CD4-positive, alpha-beta T cell treated with Interleukin-4 for 4 hours (primary cell): Measurements from ENCODE around the gene SRPX2.

Experiments
- DNase-seq: peaks from one replicate; pipeline ENCODE4 v3.0.0-alpha.2; 2020

The SRPX2 gene

DNA sequence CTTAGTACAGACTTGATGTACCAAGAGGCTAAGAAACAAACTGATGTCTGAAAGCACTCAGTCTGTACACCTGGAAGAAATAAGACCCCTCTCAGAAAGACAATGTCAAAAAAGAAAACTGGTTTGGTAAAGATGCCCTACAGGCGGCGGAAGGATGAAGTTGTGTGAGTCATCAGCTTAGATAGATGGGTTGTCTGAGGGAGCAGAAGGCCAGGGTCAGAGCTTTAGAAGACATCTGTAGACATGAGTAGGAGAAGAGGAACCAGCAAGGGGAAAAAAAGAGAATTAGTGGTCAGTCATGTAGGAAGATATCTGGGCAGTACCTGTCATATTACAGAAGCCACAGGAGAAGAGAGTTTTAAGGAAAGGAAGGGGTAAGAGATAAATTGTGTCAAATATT lies 8.3 kb downstream of the SRPX2 start:
- DNase-seq = no peak

DNA sequence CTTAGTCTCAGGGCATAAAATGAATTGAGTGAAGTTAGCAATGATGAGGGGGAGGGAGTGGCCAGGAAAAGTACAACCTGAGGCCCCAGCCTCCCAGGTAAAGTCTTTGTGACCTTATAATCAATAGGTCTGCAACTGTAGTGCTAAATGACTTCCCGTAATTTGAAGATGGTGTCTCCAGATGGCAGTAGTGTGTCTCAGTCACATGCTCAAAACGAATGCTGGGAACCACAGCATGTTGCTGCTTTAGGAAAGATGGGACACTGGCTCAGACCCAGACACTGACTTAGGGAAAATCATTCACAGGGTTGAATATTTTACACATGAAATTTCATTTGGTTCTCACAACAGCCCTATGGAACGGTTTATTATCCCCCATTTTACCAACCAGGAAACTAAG lies 10.3 kb downstream of the SRPX2 start:
- DNase-seq = no peak

GRCh38 chrX:100658941-100659381 lies 15.0 kb downstream of the SRPX2 start:
- DNase-seq = no peak

GRCh38 chrX:100659431-100660137 lies 15.6 kb downstream of the SRPX2 start:
- no peak for DNase-seq

DNA sequence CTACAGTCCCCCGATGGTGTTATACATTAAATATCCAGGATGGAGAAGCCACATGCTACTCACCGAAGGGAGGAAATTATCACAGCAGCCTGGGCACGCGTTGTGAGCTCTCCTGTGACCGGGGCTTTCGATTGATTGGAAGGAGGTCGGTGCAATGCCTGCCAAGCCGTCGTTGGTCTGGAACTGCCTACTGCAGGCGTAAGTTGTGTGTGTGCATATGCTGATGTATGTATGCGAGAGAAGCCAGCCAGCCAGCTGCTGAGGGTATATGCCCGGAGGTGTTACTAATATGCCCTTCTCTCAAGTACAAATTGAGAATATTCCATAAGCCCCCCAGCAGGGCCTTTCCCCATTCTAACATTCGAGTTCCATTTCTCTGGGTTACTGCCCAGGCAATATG lies 18.2 kb downstream of the SRPX2 start:
- no peak for DNase-seq

DNA sequence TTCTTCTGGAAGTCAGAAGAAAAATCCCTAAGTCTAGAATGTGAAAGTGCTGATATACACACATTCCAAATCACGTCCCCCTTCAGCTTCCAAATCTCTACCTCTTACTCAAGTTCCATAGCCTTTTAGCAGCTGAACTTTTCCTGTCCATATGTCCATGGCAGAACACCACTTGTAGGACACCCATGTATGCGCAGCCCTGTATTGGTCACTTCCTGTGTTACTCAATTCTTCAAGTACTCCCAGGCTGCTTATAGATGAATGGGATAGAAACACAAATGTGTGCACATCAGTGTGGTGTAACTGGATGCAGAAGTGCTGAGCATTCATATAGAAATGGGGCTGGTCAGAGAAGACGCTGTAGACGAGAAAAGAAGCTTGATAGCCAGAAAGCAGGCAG lies 18.8 kb downstream of the SRPX2 start:
- no peak for DNase-seq

DNA sequence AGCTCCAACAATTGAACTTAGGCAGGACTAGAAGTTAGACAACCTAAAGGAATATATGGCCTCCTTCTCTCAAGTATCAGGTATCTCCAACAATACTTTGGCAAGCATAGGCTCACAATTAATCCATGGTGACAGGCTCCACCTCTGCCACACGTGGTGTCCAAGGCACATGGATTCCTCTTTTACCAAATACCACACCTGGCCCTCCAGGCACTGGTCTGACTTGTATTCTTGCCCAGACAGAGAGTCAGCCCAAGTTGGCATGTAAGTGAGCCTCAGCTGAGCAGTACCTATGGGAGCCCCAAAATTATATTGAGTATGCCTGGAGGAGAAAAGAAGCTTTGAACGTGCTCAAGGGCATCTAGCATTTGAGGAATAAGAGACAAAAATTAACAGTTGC lies 19.6 kb downstream of the SRPX2 start:
- no peak for DNase-seq

GRCh38 chrX:100672966-100673365 lies 29.0 kb downstream of the SRPX2 start:
- no peak for DNase-seq

- DNase-seq = no peak
Observed at GRCh38 chrX:100673397-100673953, 29.5 kb downstream of the SRPX2 start.

DNA sequence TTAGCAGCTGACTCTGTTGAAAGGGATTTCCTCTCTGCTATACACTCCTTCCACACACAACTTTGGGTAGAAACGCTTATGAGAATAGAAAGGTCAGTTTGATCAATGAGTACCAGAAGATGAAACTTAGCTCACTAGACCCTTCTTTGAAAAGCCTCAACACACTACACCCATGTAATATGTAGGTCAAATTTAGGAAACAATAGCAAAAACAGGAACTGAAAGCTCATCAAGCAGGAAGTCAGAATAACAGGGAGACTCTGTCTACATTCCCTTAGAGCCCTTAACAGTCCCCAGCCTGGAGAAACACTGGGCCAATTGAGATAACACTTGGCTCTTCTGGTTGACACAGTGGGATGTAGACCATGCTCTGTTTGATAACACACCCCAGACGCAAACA lies 30.7 kb downstream of the SRPX2 start:
- DNase-seq = peak; percentile 1

GRCh38 chrX:100677611-100678181 lies 33.7 kb downstream of the SRPX2 start:
- DNase-seq = no peak

DNA sequence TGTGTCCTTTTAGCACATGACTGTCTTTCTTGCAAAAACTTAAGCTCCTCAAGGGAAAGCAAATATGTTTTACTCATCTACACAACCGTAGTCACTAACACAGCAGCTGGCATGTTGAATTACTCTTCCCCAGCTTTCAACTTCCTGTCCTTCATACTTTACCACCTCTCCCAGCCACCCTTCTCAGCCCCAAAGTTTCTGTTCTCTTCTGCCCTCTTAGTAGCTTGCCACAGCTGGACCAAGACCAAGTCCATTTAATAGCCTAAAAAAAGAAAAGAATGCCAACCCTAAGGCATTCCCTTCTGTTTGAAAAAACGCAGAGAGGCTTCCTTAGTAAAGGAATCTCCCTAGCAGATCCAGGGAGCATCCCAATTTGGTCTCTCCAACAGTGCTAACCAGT lies 36.8 kb downstream of the SRPX2 start:
- DNase-seq = no peak

GRCh38 chrX:100681599-100681998 lies 37.6 kb downstream of the SRPX2 start:
- DNase-seq = no peak

- DNase-seq = no peak
Observed at GRCh38 chrX:100682939-100683338, 38.9 kb downstream of the SRPX2 start.

DNA sequence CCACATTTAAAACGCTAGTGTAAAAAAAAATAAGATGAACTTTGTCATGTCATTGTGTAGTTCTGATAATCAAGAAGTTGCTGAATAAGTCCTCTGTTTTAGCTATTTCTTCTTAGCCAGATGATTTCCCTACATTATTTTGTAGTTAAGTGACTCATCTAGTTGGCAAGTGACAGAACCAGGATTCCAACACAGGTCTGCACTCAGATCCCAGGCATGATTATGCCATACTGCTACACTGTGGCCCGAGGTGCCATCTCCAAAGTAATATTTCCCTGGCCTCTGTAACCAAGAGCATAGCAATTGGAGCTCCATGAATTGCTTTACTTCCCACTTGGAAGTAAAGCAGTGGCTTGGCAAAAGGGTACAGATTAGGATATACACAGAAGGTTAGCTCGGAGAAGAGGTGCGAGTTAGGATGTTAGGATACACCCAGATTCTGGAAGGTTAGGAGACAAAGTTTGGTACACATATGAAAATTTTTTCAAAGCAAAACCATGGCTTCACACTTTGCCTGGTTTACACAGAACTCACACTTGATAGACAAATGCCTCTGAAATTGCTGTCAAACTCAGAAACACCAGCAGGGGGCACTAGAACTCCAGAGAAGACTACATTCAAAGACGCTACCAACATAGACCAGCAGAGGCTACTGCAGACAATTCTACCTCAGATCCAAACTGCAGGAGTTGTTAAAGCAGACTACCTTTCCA lies 41.4 kb downstream of the SRPX2 start:
- peak; percentile 57 for DNase-seq

- DNase-seq = no peak
Observed at GRCh38 chrX:100685997-100686305, 42.0 kb downstream of the SRPX2 start.

DNA sequence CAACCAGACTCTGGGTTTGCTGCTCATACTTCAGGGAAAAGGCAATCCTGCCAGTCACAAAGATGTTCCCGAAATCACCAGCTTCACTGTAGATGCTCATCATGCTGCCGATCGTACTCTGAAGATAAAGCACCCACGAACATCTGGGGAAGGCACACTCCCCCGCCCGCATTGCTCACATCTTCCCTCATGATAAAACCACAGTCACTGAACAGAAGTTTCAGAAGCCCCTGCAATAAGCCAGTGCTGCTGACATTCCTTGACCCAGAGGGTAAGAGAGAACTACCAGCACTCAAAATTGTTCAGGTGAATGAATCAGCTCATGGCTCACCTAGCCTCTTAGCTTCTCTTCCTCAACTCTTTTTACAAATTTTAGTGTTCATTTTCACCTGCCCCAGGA lies 43.1 kb downstream of the SRPX2 start:
- no peak for DNase-seq

GRCh38 chrX:100687546-100687945 lies 43.5 kb downstream of the SRPX2 start:
- DNase-seq = no peak

DNA sequence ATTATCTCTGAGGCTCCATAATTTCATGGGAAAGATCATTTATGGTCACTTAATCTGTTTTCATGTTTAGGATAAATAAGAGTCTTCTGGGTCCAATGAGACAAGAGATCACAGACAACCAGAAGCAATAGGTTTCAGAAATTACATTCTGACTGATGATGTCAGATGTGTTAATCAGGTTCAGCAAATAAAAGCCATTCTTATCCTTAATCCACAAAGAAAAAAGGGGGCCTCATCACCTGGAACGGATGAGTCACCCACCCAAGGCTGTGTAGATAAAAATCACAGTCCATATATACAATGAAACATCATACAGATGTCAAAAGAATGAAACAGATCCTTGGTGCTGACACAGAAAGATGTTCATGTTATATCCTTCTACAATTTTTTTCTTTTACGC lies 51.3 kb downstream of the SRPX2 start:
- no peak for DNase-seq

DNA sequence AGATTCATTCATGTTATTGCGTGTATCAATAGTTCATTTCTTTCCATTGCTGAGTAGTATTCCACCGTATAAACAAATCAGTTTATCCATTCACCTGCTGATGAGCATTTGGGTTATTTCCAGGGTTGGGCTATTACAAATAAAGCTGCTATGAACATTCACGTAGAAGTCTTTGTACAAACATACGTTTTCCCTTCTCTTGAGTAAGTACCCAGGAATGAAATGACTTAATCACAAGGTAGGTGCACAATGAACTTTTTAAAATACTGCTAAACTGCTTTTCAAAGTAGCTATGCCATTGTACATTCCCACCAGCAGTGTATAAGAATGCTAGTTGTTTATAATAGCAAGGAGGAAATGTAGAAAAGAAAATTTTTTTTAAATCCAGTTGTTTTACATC lies 52.0 kb downstream of the SRPX2 start:
- no peak for DNase-seq

DNA sequence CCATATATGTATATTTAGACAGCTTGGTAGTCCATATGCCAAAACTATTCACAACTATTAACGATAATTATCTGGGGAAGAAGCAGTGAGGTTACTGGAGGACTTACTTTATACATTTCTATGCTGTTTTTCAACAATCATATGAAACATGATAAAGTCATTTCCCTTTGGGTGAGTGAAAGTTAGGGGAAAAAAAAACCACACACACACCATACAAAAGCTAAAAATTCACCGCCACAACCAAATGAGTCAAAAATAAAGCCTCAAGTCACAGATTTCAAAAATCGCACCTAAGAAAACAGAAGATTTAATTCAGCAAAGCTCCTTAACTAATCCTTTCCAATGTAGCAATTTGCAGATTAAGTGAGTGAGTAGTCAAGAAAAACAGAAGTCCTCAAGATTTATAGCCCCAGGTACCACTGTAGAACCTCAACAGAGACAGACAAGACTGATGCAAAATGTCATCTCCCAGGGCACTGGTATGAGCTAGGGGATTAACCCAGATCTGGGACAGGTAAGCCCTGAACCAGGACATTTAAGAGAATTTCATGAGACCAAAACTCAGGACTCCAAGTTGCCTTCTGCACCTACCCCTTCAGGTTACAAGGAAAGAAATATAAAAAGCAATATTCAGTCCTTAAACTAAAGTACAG lies 52.8 kb downstream of the SRPX2 start:
- no peak for DNase-seq

DNA sequence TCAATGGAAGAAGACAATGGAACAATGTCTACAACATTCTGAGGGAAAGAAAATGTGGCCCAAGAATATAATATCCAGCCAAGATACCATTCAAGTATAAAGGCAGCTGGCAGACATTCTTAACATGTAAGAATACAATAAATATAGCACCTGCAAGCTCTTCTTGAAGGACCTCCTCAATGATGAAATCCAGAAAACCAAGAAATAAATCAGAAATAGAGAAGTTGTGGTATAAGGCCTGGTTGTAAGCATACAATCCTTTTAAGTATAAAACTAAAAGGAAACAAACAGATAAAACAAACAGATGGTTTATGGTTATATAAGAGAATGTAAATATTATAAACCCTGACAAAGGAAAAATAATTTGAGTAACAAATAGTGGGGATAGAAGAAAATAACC lies 54.6 kb downstream of the SRPX2 start:
- no peak for DNase-seq

DNA sequence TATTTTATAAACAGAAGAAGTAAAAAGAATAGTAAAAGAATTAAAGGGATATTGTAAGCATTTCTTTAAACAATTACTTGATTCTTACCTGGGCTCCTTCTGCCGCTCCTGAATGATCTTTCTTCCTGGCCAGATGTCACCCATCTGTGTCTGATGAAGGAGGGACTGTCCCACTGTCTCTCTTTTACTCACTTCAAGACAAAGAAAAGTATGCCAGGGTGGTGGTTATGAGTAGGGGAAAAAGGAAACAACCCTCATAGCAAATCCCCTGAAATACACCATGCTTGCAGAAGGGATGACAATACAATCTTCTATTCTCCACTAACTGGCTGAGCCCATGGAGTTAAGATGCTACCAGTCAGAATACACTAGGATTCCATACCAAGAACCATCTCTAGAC lies 56.8 kb downstream of the SRPX2 start:
- DNase-seq = no peak
